Activated B cell treated with CpG ODN at 0.5 μM for 24 hours (primary cell): Measurements from ENCODE around the gene VEZT. TPM values are rescaled to one million over a fixed set of nuclear protein-coding genes. Genes with fewer than 3 reads are reported as not detected.

Experiments
- ATAC-seq: fragments of 200-7000 bp; cut with Tn5 transposase; one replicate; pipeline ENCODE4 v1.10.0; 2021; ENCODE audit warnings: low read depth, mild to moderate bottlenecking, moderate library complexity
- CTCF ChIA-PET: fragments of 350-600 bp; sonication (Branson Sonifier 250); formaldehyde crosslinking; loops from one replicate; lab custom pipeline; 2021; ENCODE audit warnings: antibody characterized with exemption; lab: Charles Lee
- POLR2A ChIA-PET: fragments of 350-600 bp; sonication (Branson Sonifier 250); formaldehyde crosslinking; loops from one replicate; lab custom pipeline; 2021; ENCODE audit warnings: antibody characterized with exemption; lab: Charles Lee
- DNase-seq: peaks from one replicate; pipeline ENCODE4 v3.0.0; 2022
- H3K27ac Mint-ChIP-seq: one replicate; pipeline ENCODE4 v1.8.0; 2020; ENCODE audit warnings: mixed read lengths
- H3K27me3 Mint-ChIP-seq: one replicate; pipeline ENCODE4 v1.8.0; 2021; ENCODE audit warnings: mixed read lengths
- H3K36me3 Mint-ChIP-seq: one replicate; pipeline ENCODE4 v1.8.0; 2021; ENCODE audit warnings: low read depth, mixed read lengths
- H3K4me1 Mint-ChIP-seq: one replicate; pipeline ENCODE4 v1.8.0; 2021; ENCODE audit warnings: mixed read lengths
- H3K4me3 Mint-ChIP-seq: one replicate; pipeline ENCODE4 v1.8.0; 2020; ENCODE audit warnings: mild to moderate bottlenecking, mixed read lengths
- H3K9me3 Mint-ChIP-seq: one replicate; pipeline ENCODE4 v1.8.0; 2020; ENCODE audit warnings: mixed read lengths
- CTCF ChIP-seq: fragments of 200-600 bp; IDR thresholded peaks from one replicate; pipeline ENCODE4 v1.8.0; 2022; ENCODE audit warnings: antibody characterized with exemption, mild to moderate bottlenecking
- intact Hi-C: fragments of 100-400 bp; cut with micrococcal nuclease; formaldehyde crosslinking; loops from one replicate; pipeline ENCODE4 v1.15.1; 2024
- total RNA-seq: library from RNA; stranded (reverse); gene quantifications from 2 replicates; pipeline ENCODE4 v1.2.3, GENCODE V29; 2022

Gene VEZT
- total RNA-seq, 1 donor from 2014 or later, result 58.7 TPM

- no peak for TF ChIP-seq CTCF
- DNase-seq, result no peak
- H3K4me3 Mint-ChIP-seq, result peak overlapping the region; percentile 16
- intact Hi-C loops, result no loop called here
- peak overlapping the region; percentile 81 for H3K27ac Mint-ChIP-seq
- no peak for ATAC-seq
- ChIA-PET CTCF (no interaction called here), POLR2A (no interaction called here)
- H3K36me3 Mint-ChIP-seq, result no peaks in the 10 kb centered on the region
- peaks cover 2% of the 10 kb centered on the region for H3K9me3 Mint-ChIP-seq
- H3K27me3 Mint-ChIP-seq, result no peaks in the 10 kb centered on the region
- H3K4me1 Mint-ChIP-seq, result peaks cover 48% of the 10 kb centered on the region
These were observed 14.0 kb upstream of the VEZT start for GRCh38 chr12:95203487-95204030.

GRCh38 chr12:95204141-95204866, 13.3 kb upstream of the VEZT start:
- Mint-ChIP-seq H3K27me3 (no peaks in the 10 kb centered on the region), H3K4me3 (no peak overlapping the region), H3K9me3 (peaks cover 2% of the 10 kb centered on the region), H3K36me3 (no peaks in the 10 kb centered on the region), H3K4me1 (peaks cover 41% of the 10 kb centered on the region), H3K27ac (peak overlapping the region; percentile 81)
- TF ChIP-seq CTCF, result no peak
- CTCF ChIA-PET, result no interaction called here
- intact Hi-C loops, result no loop called here
- POLR2A ChIA-PET, result interaction anchor here (1.1 kb wide), 2 partner anchors 9 to 13 kb away, joined by 3 to 6 read pairs; partner anchors contain the start of genes FGD6 and VEZT
- DNase-seq, result no peak
- ATAC-seq, result peak; percentile 21

GRCh38 chr12:95205016-95205624, 12.5 kb upstream of the VEZT start:
- Mint-ChIP-seq H3K27me3 (no peaks in the 10 kb centered on the region), H3K9me3 (peaks cover 2% of the 10 kb centered on the region), H3K27ac (peak overlapping the region; percentile 61), H3K4me1 (peaks cover 38% of the 10 kb centered on the region), H3K4me3 (no peak overlapping the region), H3K36me3 (no peaks in the 10 kb centered on the region)
- no peak for DNase-seq
- TF ChIP-seq CTCF, result no peak
- ChIA-PET CTCF (no interaction called here), POLR2A (interaction anchor here (1.1 kb wide), 2 partner anchors 8 to 12 kb away, joined by 3 to 6 read pairs; partner anchors contain the start of genes FGD6 and VEZT)
- intact Hi-C loops, result no loop called here
- no peak for ATAC-seq

GRCh38 chr12:95205685-95206084, 11.9 kb upstream of the VEZT start:
- H3K9me3 Mint-ChIP-seq, result peaks cover 2% of the 10 kb centered on the region

More at GRCh38 chr12:95205685-95206084, 11.9 kb upstream of the VEZT start:
- DNase-seq (no peak), ATAC-seq (no peak)
- ChIA-PET CTCF (no interaction called here), POLR2A (interaction anchor here (1.1 kb wide), 1 partner anchor 8 kb away, joined by 3 read pairs; no protein-coding TSS in a partner anchor)
- H3K27ac Mint-ChIP-seq, result peak overlapping the region; percentile 61
- H3K4me1 Mint-ChIP-seq, result peaks cover 34% of the 10 kb centered on the region
- no peak overlapping the region for H3K4me3 Mint-ChIP-seq
- no peak for TF ChIP-seq CTCF
- H3K27me3 Mint-ChIP-seq, result no peaks in the 10 kb centered on the region
- intact Hi-C loops, result no loop called here
- H3K36me3 Mint-ChIP-seq, result no peaks in the 10 kb centered on the region
